Upper lobe of left lung (tissue), 6 donors: ENCODE results near the gene DENND5B. TPM values are rescaled to one million over a fixed set of nuclear protein-coding genes. Genes with fewer than 3 reads are reported as not detected.

Experiments
- ATAC-seq, 2 donors: fragments of 200-7000 bp; cut with Tn5 transposase; one replicate each; pipeline ENCODE4 v1.9.1; 2022; ENCODE audit warnings: mild to moderate bottlenecking in 2 of 2, moderate library complexity in 2 of 2; ENCODE audit not compliant: low FRiP score in 2 of 2
- DNase-seq, 2 donors: peaks; one replicate each; pipeline ENCODE4 v3.0.0-alpha.2; 2019 to 2020
- H3K27ac ChIP-seq, 4 donors: fragments of 200-600 bp; sonication (generic); one replicate each; pipeline ENCODE4 v1.5.1; 2016 to 2019
- H3K27me3 ChIP-seq, 4 donors: fragments of 200-600 bp; sonication (generic); one replicate each; pipeline ENCODE4 v1.5.1; 2017 to 2019
- H3K36me3 ChIP-seq, 4 donors: fragments of 200-600 bp; sonication (generic); one replicate each; pipeline ENCODE4 v1.5.1; 2016 to 2019
- H3K4me1 ChIP-seq, 4 donors: fragments of 200-600 bp; sonication (generic); one replicate each; pipeline ENCODE4 v1.5.1; 2018 to 2019
- H3K4me3 ChIP-seq, 4 donors: fragments of 200-600 bp; sonication (generic); one replicate each; pipeline ENCODE4 v1.5.1; 2017 to 2019; ENCODE audit warnings: mild to moderate bottlenecking in 2 of 4, moderate library complexity in 1 of 4
- H3K9me3 ChIP-seq, 4 donors: fragments of 200-600 bp; sonication (generic); one replicate each; pipeline ENCODE4 v1.5.1; 2018 to 2019
- CTCF ChIP-seq, 6 experiments: fragments of 450-650 bp in 4 of 6; fragments of 200-600 bp in 2 of 6; sonication (generic) in 2 of 6; IDR thresholded peaks; one replicate each; pipeline ENCODE4 v1.5.1; 2016 to 2019; ENCODE audit warnings: antibody characterized with exemption in 6 of 6
- EP300 ChIP-seq, 4 donors: sonication (generic); formaldehyde crosslinking; IDR thresholded peaks; one replicate each; pipeline ENCODE4 v1.5.1; 2017; ENCODE audit warnings: antibody characterized with exemption in 4 of 4, control low read depth in 2 of 4
- POLR2A ChIP-seq, 4 donors: fragments of 450-650 bp; IDR thresholded peaks; one replicate each; pipeline ENCODE4 v1.5.1; 2016 to 2017; ENCODE audit warnings: antibody characterized with exemption in 4 of 4, mild to moderate bottlenecking in 2 of 4
- POLR2AphosphoS5 ChIP-seq, 2 donors: sonication (generic); formaldehyde crosslinking; IDR thresholded peaks; one replicate each; pipeline ENCODE4 v1.5.1; 2017; ENCODE audit warnings: antibody characterized with exemption in 2 of 2
- WGBS, 2 donors: methylation state at CpG; one replicate each; pipeline ENCODE4 v1.1.5; 2017 to 2018; 5-methylcytosine and 5-hydroxymethylcytosine counted together
- total RNA-seq, 6 donors: library from RNA; depleted of rRNA in 4 of 6; stranded (reverse); fragments of >200 nt in 4 of 6; gene quantifications; one replicate each; pipeline versions ENCODE4 v1.1.0 to v1.2.1, GENCODE V29; 2016 to 2021
- donor health status: DM: no; HTN: no; CAD: no; lungs with moderate emphysema.
- donor health status: DM: no; HTN: yes; CAD: no; lungs with severe emphysema.

The DENND5B gene
- total RNA-seq, 6 donors from 2014 or later = 4.1 to 12.6 (median 5.8) TPM

GRCh38 chr12:31485571-31485970, 105.4 kb downstream of the DENND5B start:
- Histone ChIP-seq H3K27me3 (no peaks in the 10 kb centered on the region), H3K27ac (no peak overlapping the region), H3K4me1 (no peaks in the 10 kb centered on the region), H3K36me3 (no peaks in the 10 kb centered on the region), H3K4me3 (no peak overlapping the region), H3K9me3 (no peaks in the 10 kb centered on the region)
- no peak for DNase-seq
- ATAC-seq = no peak
- no peak for TF ChIP-seq POLR2A (IDR thresholded peaks at IDR 0.05)
- no peak for TF ChIP-seq EP300 (IDR thresholded peaks at IDR 0.05)

- H3K27ac ChIP-seq = no peak overlapping the region
- TF ChIP-seq CTCF (IDR thresholded peaks at IDR 0.05) (no peak), POLR2A (IDR thresholded peaks at IDR 0.05) (no peak), EP300 (IDR thresholded peaks at IDR 0.05) (no peak), POLR2AphosphoS5 (IDR thresholded peaks at IDR 0.05) (no peak)
- H3K36me3 ChIP-seq = no peaks in the 10 kb centered on the region
- no peak for DNase-seq
- no peaks in the 10 kb centered on the region for H3K27me3 ChIP-seq
- no peaks in the 10 kb centered on the region for H3K4me1 ChIP-seq
- H3K9me3 ChIP-seq = no peaks in the 10 kb centered on the region
- no peak overlapping the region for H3K4me3 ChIP-seq
- ATAC-seq = no peak
- 91 to 93% methylated on average over 3 of the region's 3 CpGs for WGBS, 2 donors
Observed at GRCh38 chr12:31482816-31483215, 108.1 kb downstream of the DENND5B start.

GRCh38 chr12:31481415-31481814, 109.5 kb downstream of the DENND5B start:
- Histone ChIP-seq H3K27ac (no peak overlapping the region), H3K36me3 (no peaks in the 10 kb centered on the region), H3K4me1 (no peaks in the 10 kb centered on the region), H3K9me3 (no peaks in the 10 kb centered on the region), H3K4me3 (no peak overlapping the region), H3K27me3 (no peaks in the 10 kb centered on the region)
- no peak for DNase-seq
- ATAC-seq = no peak
- TF ChIP-seq POLR2AphosphoS5 (IDR thresholded peaks at IDR 0.05) = no peak
- TF ChIP-seq POLR2A (IDR thresholded peaks at IDR 0.05) = no peak
- no peak for TF ChIP-seq EP300 (IDR thresholded peaks at IDR 0.05)
- TF ChIP-seq CTCF (IDR thresholded peaks at IDR 0.05) = no peak
- WGBS, 2 donors = 58 to 72% methylated on average over 3 of the region's 3 CpGs

- Histone ChIP-seq H3K36me3 (no peaks in the 10 kb centered on the region), H3K27me3 (no peaks in the 10 kb centered on the region), H3K27ac (no peak overlapping the region), H3K4me3 (no peak overlapping the region), H3K4me1 (no peaks in the 10 kb centered on the region), H3K9me3 (no peaks in the 10 kb centered on the region)
- no peak for DNase-seq
- WGBS, 2 donors = 74 to 82% methylated on average over 5 of the region's 5 CpGs
- no peak for ATAC-seq
- no peak for TF ChIP-seq EP300 (IDR thresholded peaks at IDR 0.05)
- TF ChIP-seq CTCF (IDR thresholded peaks at IDR 0.05) = no peak
- no peak for TF ChIP-seq POLR2A (IDR thresholded peaks at IDR 0.05)
- no peak for TF ChIP-seq POLR2AphosphoS5 (IDR thresholded peaks at IDR 0.05)
Observed at GRCh38 chr12:31479516-31480210, 111.3 kb downstream of the DENND5B start.

- no peaks in the 10 kb centered on the region for H3K27me3 ChIP-seq
- H3K4me1 ChIP-seq = no peaks in the 10 kb centered on the region
- no peak overlapping the region for H3K4me3 ChIP-seq
- no peaks in the 10 kb centered on the region for H3K36me3 ChIP-seq
- H3K27ac ChIP-seq = no peak overlapping the region
- WGBS, 2 donors = 60 to 66% methylated on average over 3 of the region's 3 CpGs
- no peaks in the 10 kb centered on the region for H3K9me3 ChIP-seq
- DNase-seq (no peak), ATAC-seq (no peak)
- TF ChIP-seq POLR2A (IDR thresholded peaks at IDR 0.05) = no peak
- TF ChIP-seq CTCF (IDR thresholded peaks at IDR 0.05) = no peak
Observed at GRCh38 chr12:31478898-31479297, 112.0 kb downstream of the DENND5B start.
